ENCODE measurements around the gene CEBPB.

The CEBPB gene

DNA sequence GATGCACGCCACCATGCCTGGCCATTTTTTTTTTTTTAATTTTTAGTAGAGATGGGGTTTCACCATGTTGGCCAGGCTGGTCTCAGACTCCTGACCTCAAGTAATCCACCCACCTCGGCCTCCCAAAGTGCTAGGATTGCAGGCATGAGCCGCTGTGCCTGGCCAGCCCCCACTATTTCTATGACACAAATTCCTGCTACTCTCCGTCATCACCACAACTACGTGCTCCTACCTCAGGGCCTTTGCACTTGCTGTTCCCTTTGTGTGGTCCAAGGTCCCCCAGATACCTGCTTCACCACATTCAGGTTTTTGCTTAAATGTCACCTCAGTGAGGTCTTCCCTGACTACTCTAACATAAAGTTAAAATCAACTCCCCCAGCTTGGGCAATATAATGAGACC, 5.2 kb upstream of the CEBPB start:
- DNase-seq (ENCODE audit: low spot score) = no peak
- H3K9me3 Mint-ChIP-seq = no peaks in the 10 kb centered on the region
- peaks cover 4% of the 10 kb centered on the region for H3K4me1 Mint-ChIP-seq (ENCODE audit: low read depth)
- no peak overlapping the region for H3K4me3 Mint-ChIP-seq
- no peaks in the 10 kb centered on the region for H3K36me3 Mint-ChIP-seq (ENCODE audit: low read depth)
- peaks cover 17% of the 10 kb centered on the region for H3K27me3 Mint-ChIP-seq (ENCODE audit: low read depth)
- no peak overlapping the region for H3K27ac Mint-ChIP-seq

GRCh38 chr20:50186151-50186885, 4.3 kb upstream of the CEBPB start:
- no peak overlapping the region for H3K27ac Mint-ChIP-seq
- peaks cover 17% of the 10 kb centered on the region for H3K27me3 Mint-ChIP-seq (ENCODE audit: low read depth)
- DNase-seq (ENCODE audit: low spot score) = peak; percentile 76
- no peak overlapping the region for H3K4me3 Mint-ChIP-seq
- peaks cover 4% of the 10 kb centered on the region for H3K4me1 Mint-ChIP-seq (ENCODE audit: low read depth)
- H3K9me3 Mint-ChIP-seq = no peaks in the 10 kb centered on the region
- H3K36me3 Mint-ChIP-seq (ENCODE audit: low read depth) = no peaks in the 10 kb centered on the region

- Mint-ChIP-seq H3K9me3 (no peaks in the 10 kb centered on the region), H3K27me3 (ENCODE audit: low read depth) (peaks cover 17% of the 10 kb centered on the region), H3K27ac (no peak overlapping the region), H3K36me3 (ENCODE audit: low read depth) (no peaks in the 10 kb centered on the region), H3K4me3 (no peak overlapping the region), H3K4me1 (ENCODE audit: low read depth) (peaks cover 4% of the 10 kb centered on the region)
- DNase-seq (ENCODE audit: low spot score) = no peak
Observed at GRCh38 chr20:50186987-50187402, 3.6 kb upstream of the CEBPB start.

DNA sequence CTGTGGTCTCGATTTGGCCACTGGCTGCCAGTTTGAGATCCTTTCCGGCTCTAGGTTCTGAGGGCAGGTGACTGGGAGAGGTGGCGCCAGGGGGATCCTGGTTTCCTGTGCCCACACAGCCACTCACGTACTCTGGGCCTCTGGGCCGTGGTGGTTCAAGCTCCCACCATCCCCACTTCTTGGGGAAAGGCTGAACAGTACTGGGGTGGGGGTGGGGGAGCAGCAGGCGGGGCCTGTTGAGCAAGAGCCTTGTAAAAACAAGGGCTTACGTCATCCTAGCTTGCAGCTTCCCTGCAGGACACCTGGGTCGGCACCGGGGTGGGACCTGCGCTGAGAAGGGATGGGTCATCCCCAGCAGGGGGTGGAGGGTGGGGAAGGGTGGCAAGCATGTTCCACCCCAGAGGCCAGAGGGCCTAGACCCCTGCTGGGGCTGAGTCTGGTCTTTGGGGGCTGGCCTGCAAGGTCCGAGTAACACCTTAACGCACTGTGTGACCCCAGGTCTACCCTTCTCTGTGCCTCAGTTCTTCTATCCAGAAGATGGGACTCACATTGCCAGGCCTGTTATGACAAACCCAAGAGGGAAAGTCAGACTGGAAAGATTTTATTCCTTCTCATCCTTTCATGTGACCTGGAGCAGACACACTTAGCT, 3.1 kb upstream of the CEBPB start:
- peaks cover 4% of the 10 kb centered on the region for H3K36me3 Mint-ChIP-seq (ENCODE audit: low read depth)
- peaks cover 17% of the 10 kb centered on the region for H3K27me3 Mint-ChIP-seq (ENCODE audit: low read depth)
- DNase-seq (ENCODE audit: low spot score) = no peak
- H3K27ac Mint-ChIP-seq = no peak overlapping the region
- H3K9me3 Mint-ChIP-seq = no peaks in the 10 kb centered on the region
- no peak overlapping the region for H3K4me3 Mint-ChIP-seq
- peaks cover 7% of the 10 kb centered on the region for H3K4me1 Mint-ChIP-seq (ENCODE audit: low read depth)

- Mint-ChIP-seq H3K36me3 (ENCODE audit: low read depth) (peaks cover 11% of the 10 kb centered on the region), H3K27me3 (ENCODE audit: low read depth) (peaks cover 15% of the 10 kb centered on the region), H3K27ac (peak overlapping the region; percentile 41), H3K4me3 (no peak overlapping the region), H3K4me1 (ENCODE audit: low read depth) (peaks cover 13% of the 10 kb centered on the region), H3K9me3 (no peaks in the 10 kb centered on the region)
- DNase-seq (ENCODE audit: low spot score) = no peak
Observed at GRCh38 chr20:50188287-50188688, 2.3 kb upstream of the CEBPB start.

DNA sequence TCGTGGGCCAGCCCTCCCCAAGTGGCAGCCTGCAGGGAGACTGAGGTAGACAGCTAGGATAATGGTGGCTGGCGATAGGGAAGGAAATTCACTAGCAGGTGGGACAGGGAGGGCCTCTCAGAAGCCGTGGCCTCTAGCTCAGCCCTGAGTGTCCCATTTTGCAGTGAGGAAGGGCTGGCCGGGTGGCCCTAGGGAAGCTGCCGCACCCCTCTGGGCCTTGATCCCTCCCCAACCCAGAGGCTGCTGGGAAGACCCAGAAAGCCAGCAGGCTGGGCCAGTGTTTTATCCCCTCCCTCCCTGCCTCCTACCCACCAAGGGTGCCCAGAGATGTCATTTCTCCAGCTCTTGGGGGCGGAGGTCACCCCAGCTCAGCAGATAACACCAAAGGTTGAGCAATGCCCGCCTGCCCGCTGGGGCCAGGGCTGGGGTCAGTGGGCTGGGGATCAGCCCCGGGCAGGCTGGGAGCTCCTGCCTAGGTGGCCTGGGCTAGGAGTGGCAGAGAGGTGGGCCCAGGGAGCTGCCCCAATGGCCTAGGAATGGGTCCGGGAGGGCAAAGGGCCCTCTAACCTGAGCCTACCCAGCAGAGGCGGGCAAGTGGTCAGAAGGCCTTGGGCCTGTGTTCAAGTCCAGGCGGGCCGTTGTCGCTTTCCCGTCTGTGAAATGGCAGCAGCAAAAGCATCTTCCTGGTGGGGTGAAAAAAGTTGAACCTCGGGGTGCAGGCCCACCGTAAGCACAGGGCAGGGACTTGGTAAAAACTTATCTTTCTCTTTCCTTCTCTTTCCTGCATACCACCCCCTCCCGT, 1.6 kb upstream of the CEBPB start:
- Mint-ChIP-seq H3K27ac (peak overlapping the region; percentile 41), H3K36me3 (ENCODE audit: low read depth) (peaks cover 16% of the 10 kb centered on the region), H3K4me1 (ENCODE audit: low read depth) (peaks cover 21% of the 10 kb centered on the region), H3K27me3 (ENCODE audit: low read depth) (peaks cover 15% of the 10 kb centered on the region), H3K9me3 (no peaks in the 10 kb centered on the region), H3K4me3 (peak overlapping the region; percentile 38)
- DNase-seq (ENCODE audit: low spot score) = no peak

DNA sequence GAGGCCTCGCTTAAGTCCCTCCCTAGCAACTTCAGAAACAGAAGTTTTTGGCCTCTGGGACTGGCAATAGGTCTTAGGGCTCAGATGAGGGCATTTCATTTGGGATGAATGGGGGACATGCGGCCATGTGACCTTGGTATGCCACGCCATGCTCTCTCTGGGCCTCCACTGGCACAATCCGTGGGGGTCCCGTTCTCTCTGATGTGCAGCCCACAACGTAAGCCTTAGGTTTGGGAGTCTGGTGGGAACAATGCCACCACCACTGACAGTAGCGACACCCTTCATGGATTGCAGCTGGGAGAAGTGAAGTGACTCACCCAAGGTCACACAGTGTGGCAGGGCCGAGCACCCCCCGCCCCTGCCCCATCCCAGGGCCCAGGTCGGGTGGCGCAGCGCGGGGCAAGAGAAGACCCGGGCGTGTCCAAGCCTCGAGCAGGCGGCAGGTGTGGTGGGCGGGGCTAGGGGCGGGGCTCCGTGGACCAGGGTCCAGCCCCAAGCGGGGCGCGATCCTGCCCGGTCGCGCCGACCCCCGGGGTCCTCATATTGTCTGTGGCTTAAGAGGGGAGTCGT, 864 bp upstream of the CEBPB start:
- Mint-ChIP-seq H3K27ac (no peak overlapping the region), H3K36me3 (ENCODE audit: low read depth) (peaks cover 20% of the 10 kb centered on the region), H3K27me3 (ENCODE audit: low read depth) (peaks cover 9% of the 10 kb centered on the region), H3K9me3 (no peaks in the 10 kb centered on the region), H3K4me1 (ENCODE audit: low read depth) (peaks cover 25% of the 10 kb centered on the region), H3K4me3 (peak overlapping the region; percentile 54)
- no peak for DNase-seq (ENCODE audit: low spot score)

DNA sequence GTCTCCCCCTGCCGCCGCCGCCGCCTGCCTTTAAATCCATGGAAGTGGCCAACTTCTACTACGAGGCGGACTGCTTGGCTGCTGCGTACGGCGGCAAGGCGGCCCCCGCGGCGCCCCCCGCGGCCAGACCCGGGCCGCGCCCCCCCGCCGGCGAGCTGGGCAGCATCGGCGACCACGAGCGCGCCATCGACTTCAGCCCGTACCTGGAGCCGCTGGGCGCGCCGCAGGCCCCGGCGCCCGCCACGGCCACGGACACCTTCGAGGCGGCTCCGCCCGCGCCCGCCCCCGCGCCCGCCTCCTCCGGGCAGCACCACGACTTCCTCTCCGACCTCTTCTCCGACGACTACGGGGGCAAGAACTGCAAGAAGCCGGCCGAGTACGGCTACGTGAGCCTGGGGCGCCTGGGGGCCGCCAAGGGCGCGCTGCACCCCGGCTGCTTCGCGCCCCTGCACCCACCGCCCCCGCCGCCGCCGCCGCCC, 474 bp downstream of the CEBPB start:
- Mint-ChIP-seq H3K27ac (peak overlapping the region; percentile 79), H3K4me1 (ENCODE audit: low read depth) (peaks cover 30% of the 10 kb centered on the region), H3K27me3 (ENCODE audit: low read depth) (peaks cover 1% of the 10 kb centered on the region), H3K36me3 (ENCODE audit: low read depth) (peaks cover 23% of the 10 kb centered on the region), H3K9me3 (no peaks in the 10 kb centered on the region), H3K4me3 (peak overlapping the region; percentile 63)
- DNase-seq (ENCODE audit: low spot score) = no peak

GRCh38 chr20:50191544-50192363, 1.1 kb downstream of the CEBPB start:
- Mint-ChIP-seq H3K4me1 (ENCODE audit: low read depth) (peaks cover 28% of the 10 kb centered on the region), H3K27ac (peak overlapping the region; percentile 98), H3K4me3 (peak overlapping the region; percentile 93), H3K27me3 (ENCODE audit: low read depth) (no peaks in the 10 kb centered on the region), H3K36me3 (ENCODE audit: low read depth) (peaks cover 23% of the 10 kb centered on the region), H3K9me3 (no peaks in the 10 kb centered on the region)
- DNase-seq (ENCODE audit: low spot score) = peak; percentile 66

DNA sequence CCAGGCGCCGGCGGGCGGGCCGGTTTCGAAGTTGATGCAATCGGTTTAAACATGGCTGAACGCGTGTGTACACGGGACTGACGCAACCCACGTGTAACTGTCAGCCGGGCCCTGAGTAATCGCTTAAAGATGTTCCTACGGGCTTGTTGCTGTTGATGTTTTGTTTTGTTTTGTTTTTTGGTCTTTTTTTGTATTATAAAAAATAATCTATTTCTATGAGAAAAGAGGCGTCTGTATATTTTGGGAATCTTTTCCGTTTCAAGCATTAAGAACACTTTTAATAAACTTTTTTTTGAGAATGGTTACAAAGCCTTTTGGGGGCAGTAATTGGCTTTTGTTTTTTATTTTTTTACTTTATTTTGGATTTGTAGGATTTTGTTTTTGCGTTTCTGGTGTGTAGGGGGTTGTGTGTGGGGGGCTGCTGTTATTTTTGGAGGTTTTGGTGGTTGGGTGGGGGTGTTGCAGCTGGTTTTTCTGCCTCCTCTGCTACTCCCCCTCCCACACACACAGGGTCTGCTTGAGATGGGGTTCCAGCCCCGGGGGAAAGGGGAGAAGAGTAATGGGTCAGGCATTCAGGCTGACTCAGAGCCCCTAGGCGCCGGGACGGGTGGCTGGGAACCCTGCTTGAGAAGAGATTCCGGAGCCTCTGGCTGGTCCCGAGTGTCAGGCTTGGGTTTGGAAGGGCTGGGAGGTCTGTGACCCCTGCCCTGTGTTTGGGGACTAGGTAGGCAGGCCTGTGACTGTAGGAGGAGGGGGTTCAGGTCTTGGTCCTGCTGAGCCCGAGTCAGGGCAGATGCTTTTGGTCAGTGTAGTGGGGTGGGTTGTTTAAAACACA, 2.0 kb downstream of the CEBPB start:
- DNase-seq (ENCODE audit: low spot score) = peak; percentile 80
- peaks cover 28% of the 10 kb centered on the region for H3K4me1 Mint-ChIP-seq (ENCODE audit: low read depth)
- peaks cover 23% of the 10 kb centered on the region for H3K36me3 Mint-ChIP-seq (ENCODE audit: low read depth)
- H3K27me3 Mint-ChIP-seq (ENCODE audit: low read depth) = no peaks in the 10 kb centered on the region
- peak overlapping the region; percentile 98 for H3K27ac Mint-ChIP-seq
- H3K9me3 Mint-ChIP-seq = no peaks in the 10 kb centered on the region
- peak overlapping the region; percentile 93 for H3K4me3 Mint-ChIP-seq

GRCh38 chr20:50193199-50193835, 2.7 kb downstream of the CEBPB start:
- Mint-ChIP-seq H3K4me3 (peak overlapping the region; percentile 93), H3K9me3 (no peaks in the 10 kb centered on the region), H3K27ac (peak overlapping the region; percentile 98), H3K36me3 (ENCODE audit: low read depth) (peaks cover 23% of the 10 kb centered on the region), H3K27me3 (ENCODE audit: low read depth) (no peaks in the 10 kb centered on the region), H3K4me1 (ENCODE audit: low read depth) (peaks cover 28% of the 10 kb centered on the region)
- no peak for DNase-seq (ENCODE audit: low spot score)

GRCh38 chr20:50193836-50194421, 3.3 kb downstream of the CEBPB start:
- peak overlapping the region; percentile 93 for H3K4me3 Mint-ChIP-seq
- H3K9me3 Mint-ChIP-seq = no peaks in the 10 kb centered on the region
- DNase-seq (ENCODE audit: low spot score) = no peak
- peaks cover 23% of the 10 kb centered on the region for H3K36me3 Mint-ChIP-seq (ENCODE audit: low read depth)
- no peak overlapping the region for H3K27ac Mint-ChIP-seq
- H3K4me1 Mint-ChIP-seq (ENCODE audit: low read depth) = peaks cover 28% of the 10 kb centered on the region
- H3K27me3 Mint-ChIP-seq (ENCODE audit: low read depth) = no peaks in the 10 kb centered on the region

All from T-helper 2 cell treated with Interferon-gamma antibody and Interleukin-4, amounts not matched to agents 5 μg/mL and 100 μg/mL, for 36 hours (primary cell).